CD4-positive, alpha-beta T cell treated with Interleukin-6 at 100 ng/mL for 8 hours (primary cell): Measurements from ENCODE around the gene PLD2.

Experiments
- DNase-seq: peaks from one replicate; pipeline ENCODE4 v3.0.0-alpha.2; 2020; ENCODE audit warnings: mixed read lengths, low spot score

Gene PLD2, protein sequence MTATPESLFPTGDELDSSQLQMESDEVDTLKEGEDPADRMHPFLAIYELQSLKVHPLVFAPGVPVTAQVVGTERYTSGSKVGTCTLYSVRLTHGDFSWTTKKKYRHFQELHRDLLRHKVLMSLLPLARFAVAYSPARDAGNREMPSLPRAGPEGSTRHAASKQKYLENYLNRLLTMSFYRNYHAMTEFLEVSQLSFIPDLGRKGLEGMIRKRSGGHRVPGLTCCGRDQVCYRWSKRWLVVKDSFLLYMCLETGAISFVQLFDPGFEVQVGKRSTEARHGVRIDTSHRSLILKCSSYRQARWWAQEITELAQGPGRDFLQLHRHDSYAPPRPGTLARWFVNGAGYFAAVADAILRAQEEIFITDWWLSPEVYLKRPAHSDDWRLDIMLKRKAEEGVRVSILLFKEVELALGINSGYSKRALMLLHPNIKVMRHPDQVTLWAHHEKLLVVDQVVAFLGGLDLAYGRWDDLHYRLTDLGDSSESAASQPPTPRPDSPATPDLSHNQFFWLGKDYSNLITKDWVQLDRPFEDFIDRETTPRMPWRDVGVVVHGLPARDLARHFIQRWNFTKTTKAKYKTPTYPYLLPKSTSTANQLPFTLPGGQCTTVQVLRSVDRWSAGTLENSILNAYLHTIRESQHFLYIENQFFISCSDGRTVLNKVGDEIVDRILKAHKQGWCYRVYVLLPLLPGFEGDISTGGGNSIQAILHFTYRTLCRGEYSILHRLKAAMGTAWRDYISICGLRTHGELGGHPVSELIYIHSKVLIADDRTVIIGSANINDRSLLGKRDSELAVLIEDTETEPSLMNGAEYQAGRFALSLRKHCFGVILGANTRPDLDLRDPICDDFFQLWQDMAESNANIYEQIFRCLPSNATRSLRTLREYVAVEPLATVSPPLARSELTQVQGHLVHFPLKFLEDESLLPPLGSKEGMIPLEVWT

DNA sequence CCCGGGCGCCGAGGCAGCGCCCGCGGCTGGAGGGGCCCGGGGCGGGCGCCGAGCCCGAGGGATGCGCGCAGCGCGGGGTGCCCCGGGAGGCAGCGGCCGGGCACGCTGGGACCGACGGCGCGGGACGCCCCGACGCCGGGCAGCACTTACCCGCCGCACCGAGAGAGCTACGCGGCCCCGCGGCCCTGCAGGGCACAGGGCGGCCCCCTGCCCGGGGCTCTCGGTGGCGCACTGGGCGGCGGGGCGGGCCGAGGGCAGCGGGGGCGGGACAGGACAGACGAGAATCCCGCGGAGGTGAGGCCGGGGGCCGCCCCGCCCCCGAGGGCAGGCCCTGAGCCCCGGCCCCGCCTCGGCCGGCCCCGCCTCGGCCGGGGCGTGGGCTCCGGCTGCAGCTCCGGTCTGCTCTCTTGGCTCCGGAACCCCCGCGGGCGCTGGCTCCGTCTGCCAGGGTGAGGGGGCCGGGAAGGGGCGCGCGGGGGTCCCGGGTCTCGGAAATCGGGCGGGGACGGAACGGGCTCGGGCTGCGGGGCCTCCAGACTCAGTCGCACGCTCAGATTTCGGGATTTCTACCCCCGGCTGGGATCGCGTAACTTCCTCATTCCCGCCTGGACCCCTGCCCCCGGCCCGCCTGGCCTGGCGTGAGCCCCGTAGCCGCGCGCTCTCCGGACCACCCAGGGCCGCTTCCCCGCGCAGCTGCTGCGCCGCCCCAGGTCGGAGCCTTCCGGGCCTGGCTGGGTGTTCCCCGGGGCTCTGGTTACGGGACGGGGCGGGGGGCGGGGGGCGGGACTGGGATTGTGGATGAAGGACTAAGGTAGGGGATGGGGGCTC, at the start of gene PLD2:
Gene PLD2, plus strand, starts transcription at position 376 of the 828 bp plus-strand sequence. CDS start 621 bp downstream, outside the sequence.
- DNase-seq, result peak; percentile 86

DNA sequence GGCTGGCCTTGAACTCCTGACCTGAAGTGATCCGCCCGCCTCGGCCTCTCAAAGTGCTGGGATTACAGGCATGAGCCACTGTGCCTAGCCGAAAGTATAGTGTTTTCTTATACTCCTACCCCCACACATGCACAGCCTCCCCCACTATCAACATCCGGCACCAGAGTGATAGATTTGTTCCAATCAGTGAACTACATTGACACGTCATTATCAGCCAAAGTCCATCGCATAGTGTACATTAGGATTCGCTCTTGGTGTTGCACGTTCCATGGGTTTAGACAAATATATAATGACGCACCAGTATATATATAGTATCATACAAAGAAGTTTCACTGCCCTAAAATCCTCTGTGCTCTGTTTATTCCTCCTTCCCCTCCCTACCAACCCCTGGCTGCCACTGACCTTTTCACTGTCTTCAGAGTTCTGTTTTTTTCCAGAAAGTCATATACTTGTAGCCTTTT, 47.1 kb upstream of the PLD2 start:
- DNase-seq, result no peak

DNA sequence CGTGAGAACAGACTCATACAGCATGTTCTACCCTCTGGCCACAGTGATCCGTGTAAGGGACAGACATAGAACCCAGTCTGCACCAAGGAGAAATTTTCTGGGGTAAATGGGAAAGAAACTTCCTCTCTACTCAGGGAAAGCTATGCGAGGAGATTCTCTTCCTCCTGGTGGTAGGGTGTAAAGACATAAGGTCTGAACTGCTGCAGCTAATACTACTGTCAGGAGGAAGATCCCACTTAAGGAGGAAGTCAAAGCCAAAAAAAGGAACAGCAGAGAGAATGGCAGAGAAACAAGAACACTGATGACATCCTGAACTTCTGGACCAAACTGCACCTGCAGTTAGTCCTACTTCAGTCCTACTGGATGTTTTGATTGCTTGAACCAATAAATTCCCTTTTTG, 42.4 kb upstream of the PLD2 start:
- DNase-seq, result no peak

DNA sequence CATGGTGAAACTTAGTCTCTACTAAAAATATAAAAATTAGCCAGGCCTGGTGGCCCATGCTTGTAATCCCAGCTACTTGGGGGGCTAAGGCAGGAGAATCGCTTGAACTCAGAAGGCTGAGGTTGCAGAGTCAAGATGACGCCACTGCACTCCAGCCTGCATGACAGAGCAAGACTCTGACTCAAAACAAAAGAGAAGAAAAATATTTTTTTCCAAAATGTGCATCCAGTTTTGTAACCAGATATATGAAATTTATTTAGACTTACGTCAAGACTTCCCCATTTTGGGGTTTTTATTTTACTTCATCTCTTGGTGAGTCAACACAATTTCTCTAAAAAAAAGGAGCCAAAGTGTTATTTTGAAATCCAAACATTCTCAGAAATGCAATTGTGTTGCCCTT, 40.8 kb upstream of the PLD2 start:
- DNase-seq, result no peak

DNA sequence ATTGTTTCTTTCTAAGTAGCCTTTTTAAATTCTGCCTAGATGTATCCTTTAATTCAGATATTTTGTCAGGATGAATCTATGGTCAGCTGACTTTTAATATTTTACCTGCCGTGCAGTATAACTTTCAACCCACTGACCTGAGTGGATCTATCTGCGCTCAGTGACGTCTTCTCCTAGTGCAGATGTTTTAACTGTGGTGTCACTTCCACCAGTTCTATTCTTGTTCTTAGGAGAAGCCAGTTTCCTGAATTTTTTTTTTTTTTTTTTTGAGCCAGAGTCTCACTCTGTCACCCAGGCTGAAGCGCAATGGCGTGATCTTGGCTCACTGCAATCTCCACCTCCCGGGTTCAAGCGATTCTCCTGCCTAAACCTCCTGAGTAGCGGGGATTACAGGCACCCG, 40.2 kb upstream of the PLD2 start:
- DNase-seq, result no peak

DNA sequence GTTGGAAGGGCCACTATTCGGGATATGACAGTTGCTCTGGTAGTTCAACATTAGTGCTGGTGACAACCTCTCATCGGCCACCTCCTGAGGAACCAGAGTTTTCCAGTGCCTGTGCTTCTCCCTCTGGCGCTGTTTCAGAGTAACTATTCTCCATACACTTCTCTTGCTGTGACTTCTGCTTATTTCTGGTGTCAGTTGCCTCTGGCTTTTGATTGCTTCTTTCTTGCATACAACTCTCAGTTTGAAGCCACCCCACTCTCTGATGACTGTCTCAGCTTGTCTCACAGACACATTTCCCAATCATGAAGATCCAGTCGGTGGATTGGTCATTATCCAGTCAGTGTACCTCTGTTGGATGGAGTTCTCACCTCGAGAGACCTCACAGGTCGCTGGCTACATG, 38.7 kb upstream of the PLD2 start:
- DNase-seq, result no peak

DNA sequence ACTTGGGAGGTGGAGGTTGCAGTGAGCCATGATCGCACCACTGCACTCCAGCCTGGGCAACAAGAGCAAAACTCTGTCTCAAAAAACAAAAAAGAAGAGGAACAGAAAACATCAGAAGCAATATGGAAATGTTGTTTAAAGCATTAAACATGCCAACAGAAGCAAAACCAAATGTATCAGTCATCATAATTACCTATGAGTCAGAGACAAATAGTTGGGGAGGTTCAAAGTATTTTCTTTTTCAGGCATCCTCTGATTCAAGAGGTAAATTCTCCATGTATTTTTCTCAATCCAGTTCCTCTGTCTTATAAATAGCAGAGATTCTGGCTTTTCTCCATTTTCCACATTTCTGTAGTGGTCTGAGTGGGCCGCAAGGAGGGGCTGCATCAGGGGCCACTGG, 37.3 kb upstream of the PLD2 start:
- no peak for DNase-seq

DNA sequence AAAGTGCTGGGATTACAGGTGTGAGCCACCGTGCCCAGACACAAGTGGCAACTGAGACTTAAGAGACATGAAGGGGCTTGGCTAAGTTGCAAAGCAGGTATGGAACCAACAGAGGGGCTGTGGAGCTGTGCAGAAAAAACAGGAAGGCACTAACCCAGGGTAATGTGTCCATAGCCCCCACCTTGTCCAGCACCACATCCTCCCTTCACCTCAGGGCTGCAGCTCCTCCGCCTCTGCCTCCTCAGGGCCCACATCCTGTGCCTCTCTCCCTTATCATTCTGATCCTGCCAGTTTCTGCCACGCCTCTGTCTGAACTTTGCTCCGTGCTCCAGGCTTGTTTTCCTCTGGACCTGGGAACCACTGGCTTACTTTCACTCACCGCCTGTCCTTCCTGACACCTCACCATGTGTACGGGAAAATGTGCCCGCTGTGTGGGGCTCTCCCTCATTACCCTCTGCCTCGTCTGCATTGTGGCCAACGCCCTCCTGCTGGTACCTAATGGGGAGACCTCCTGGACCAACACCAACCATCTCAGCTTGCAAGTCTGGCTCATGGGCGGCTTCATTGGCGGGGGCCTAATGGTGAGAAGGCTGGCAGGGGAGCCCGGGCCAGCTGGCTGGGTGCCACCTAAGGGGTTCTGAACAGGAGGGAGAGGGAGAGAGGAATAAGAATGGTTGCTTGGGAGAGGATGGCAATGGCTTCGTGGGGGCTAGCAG, 35.3 kb upstream of the PLD2 start, which contains the start of gene TM4SF5:
Gene TM4SF5, plus strand, starts transcription at position 368 of the 716 bp plus-strand sequence. Its CDS starts 37 bp downstream, at position 405.
- DNase-seq, result no peak

DNA sequence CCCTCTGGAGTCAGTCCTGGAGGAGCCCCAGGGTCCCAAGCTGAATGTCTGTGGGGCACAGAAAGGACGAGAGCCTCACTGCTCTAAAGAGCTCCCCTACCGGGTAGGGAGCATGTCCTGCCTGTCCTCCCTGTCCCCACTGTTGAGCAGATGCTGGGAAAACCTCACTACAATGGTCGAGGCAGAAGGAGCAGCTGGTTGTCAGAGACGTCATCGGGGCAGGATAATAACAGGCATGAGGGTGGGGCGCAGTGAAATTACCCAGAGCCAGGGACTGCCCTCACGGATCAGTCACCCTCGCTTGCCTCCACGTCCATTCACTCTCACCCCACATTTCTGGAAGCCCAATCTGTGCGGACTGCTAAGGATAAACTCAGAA, 34.7 kb upstream of the PLD2 start:
- no peak for DNase-seq

DNA sequence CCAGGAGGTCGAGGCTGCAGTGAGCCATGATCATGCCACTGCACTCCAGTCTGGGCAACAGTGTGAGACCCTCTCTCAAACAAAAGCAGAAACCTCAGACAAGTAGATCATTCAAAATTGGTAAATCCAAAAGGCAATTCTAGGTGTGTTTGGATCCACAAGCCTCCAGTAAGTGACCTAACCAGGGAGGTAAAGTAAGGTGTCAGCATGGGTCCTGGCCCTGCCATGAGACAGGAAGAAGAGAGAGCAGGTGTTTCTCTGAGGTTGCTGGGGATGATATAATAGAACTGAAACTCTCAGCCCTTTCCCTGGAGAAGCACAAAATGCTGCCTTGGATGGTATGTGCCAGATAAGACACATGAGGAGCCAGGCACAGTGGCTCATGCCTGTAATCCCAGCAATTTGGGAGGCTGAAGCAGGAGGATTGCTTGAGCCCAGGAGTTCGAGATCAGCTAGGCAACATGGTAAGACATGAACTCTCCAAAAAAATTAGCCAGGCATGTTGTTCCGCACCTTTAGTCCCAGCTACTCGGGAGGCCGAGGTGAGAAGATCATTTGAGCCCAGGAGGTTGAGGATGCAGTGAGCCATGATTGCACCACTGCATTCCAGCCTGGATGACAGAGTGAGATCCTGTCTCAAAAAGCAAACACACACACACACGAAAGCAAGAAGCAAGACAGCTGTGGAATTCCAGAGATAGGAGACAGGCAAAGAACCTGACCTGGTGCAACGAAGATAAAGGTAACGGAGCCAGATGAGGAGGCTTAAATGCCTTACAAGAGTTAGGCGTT, 28.8 kb upstream of the PLD2 start:
- no peak for DNase-seq

DNA sequence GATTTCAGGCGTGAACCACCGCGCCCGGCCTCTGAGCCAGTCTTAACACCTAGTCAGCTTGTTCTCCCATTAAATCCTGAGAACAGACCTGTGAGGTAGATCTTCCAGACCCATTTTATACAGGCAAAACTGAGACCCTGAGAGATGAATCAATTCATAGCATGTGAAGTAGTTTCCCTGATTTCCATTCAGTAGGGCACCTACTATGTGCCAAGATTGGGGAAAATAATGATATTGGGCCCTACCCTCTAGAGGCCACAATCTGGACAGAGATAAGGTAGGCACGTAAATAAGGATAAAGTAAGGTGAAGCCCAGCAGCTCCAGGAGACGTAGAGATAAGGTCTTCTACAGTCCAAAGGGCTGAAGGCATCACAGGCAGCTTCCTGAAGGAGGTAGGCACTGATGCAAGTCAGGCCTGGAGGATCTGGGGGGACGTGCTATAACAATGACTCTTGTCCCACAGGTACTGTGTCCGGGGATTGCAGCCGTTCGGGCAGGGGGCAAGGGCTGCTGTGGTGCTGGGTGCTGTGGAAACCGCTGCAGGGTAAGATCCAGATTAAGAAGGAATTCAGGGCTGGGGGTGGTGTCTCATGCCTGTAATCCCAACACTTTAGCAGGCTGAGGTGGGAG, 26.5 kb upstream of the PLD2 start:
- no peak for DNase-seq

DNA sequence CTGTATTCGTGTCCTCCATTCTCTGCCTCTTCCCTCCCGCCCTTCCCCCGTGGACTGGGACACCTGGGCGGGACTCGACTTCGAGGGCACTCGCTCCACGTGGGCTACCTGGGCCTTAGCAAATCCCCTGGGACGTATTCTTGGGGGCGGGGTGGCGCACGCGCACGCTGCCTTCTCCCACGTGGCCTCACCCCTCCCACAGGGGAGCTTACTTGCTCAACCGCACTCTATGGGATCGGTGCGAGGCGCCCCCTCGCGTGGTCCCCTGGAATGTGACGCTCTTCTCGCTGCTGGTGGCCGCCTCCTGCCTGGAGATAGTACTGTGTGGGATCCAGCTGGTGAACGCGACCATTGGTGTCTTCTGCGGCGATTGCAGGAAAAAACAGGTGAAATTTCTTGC, 24.3 kb upstream of the PLD2 start:
- DNase-seq, result no peak

DNA sequence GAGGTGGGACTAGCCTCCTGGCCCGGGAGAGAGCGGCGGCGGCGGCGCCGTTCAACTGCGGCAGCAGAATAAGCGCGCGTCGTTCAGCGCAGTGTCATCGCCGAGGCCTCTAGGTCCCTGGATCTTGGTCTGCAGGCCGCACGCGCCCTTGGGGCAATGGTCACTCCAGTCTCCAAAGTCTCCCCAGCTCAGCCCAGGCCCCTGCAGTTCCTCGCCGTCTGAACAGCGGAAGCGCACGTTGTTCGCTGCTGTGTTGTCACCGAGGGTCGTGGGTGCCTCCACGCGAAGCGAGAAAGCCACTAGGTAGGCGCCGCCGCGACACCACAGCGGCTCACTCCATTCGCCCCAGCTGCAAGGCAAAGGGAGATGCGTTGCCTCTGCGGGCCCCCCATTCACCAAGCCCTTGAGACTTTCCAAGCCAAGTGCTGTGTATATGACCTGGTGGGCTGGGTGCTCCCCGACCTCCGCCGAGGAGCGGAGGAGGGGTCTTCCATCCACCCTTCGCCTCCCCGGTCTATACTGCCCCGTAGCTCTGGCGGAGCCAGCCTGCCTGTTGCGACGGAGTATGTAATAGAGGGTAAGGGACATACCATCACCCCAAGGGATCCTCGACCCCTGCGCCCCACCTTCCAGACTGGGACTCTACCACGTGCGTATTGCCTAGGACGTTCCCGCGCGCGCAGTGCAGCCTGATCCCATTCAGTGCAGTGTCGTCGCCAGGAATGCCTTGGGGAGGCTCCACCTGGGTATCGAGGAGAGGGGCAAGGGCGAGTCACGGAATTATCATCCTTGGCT, 21.4 kb upstream of the PLD2 start:
- DNase-seq, result no peak

DNA sequence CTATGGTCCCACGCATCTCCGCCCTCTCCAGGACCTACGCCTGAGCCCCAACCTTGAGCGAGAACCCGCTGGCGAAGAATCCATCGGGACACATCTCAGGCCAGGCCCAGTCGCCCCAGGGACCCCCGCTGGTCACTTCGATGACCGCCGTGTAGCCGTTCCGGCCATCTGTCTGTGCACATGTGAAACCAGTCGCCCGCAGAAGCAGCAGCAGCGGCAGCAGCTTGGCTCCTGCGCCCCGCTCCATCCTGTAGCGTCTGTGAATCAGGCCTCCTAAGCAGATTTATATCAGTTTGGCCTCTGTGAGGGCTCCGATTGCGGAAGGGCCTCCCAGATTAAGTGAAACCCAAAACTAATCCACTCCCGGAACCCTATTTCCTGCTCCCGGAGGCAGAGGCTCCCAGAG, 20.8 kb upstream of the PLD2 start, which contains the start of gene VMO1:
Gene VMO1, minus strand, starts transcription at position 259 of the 406 bp plus-strand sequence. Its CDS starts 12 bp downstream, at position 247.
- DNase-seq, result no peak

DNA sequence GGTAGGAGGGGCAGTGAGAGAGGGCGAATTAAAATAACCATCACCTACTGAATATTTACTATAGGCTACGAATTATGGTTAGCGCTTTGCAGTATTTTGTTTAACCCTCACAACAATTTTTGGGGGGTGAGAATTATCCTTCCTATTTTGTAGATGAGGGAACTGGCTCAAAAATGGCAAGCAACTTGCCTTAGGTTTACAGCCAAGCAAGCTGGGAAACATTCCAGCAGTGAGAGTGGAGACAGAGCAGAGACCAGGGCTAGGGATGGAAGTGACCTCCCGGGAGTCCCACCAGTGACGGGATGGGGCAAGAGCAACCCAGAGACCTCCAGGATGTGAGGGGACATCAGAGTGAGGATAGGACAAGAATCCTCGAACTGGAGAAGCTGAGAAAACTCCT, 20.4 kb upstream of the PLD2 start:
- DNase-seq, result no peak

DNA sequence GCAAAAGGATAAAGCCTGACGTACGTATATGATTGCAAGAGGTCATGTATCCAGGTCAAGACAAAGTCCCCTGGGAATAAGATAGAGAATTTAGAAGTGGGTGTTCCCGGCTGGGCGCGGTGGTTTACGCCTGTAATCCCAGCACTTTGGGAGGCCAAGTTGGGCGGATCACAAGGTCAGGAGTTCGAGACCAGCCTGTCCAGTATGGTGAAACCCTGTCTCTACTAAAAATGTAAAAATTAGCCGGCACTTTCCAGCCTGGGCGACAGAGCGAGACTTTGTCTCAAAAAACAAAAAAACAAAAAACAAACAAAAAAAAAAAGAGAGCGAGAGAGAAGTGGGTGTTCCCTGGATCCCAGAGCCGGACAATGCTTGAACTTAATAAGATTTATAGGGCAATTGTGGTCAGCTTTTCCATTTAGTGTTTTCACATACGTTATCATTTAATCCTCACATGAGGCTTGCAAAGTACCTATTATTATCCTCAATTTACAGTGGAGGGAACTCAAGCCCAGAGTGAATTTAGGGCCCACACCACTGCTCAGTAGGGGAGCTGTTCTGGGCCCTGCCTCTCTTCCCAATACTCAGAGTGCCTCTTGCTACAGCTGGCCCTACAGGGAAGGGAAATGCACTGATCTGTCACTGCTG, 18.7 kb upstream of the PLD2 start:
- DNase-seq, result no peak

DNA sequence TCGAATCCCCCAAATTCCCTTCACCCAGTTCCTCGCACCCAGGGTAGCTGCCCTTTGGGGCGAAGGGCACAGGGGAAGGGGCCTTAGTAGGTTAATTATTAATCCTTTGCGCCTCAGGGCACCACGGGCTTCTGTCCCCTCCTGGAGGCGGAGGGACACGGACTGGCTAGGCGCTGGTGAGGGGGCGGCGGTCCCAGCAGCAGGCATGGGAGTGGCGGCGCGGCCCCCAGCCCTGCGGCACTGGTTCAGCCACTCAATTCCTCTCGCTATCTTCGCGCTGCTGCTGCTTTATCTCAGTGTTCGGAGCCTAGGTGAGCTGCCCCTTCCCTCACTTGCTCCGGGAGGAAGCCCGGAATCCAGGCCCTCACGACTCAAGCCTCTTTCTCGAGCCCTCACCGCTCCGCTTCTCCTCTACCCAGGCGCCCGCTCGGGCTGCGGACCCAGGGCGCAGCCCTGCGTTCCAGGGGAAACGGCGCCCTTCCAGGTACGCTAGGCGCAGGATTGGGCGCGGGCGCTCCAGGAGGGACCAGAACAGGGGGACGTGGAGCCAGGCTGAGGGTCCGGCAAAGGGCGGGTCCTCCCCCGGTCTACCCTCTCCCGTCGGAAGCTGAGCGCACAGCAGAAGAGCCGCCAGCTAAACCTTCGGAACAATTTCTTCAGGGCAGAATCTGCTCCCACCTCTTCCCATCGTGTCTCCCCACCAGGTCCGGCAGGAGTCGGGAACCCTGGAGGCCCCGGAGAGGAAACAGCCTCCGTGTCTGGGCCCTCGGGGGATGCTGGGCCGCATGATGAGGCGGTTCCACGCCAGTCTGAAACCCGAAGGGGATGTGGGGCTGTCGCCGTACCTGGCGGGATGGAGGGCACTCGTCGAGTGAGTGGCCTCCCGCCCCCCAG, 17.9 kb upstream of the PLD2 start, which contains the start of gene GLTPD2:
Gene GLTPD2, plus strand, starts transcription at position 158 of the 894 bp plus-strand sequence. Its CDS starts 48 bp downstream, at position 206.
- DNase-seq, result no peak

DNA sequence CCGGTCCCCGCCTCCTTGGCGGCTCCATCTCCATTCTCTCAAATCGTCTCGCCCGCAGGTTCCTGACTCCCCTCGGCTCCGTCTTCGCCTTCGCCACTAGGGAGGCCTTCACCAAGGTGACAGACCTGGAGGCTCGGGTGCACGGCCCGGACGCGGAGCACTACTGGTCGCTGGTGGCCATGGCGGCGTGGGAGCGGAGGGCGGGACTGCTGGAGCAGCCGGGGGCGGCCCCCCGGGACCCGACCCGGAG, 17.3 kb upstream of the PLD2 start:
- DNase-seq, result no peak
